Left renal cortex interstitium (tissue), 4 donors: Measurements from ENCODE around the gene C22orf15. TPM values are rescaled to one million over a fixed set of nuclear protein-coding genes. Genes with fewer than 3 reads are reported as not detected.

ENCODE experiments used
- DNase-seq, 4 donors: peaks; one replicate each; pipeline ENCODE4 v3.0.0-alpha.2; 2013; ENCODE audit warnings: low read depth in 4 of 4, low spot score in 2 of 4, missing footprints in 1 of 4
- polyA plus RNA-seq, 4 donors: library from polyadenylated mRNA; unstranded; fragments of 120-200 nt; gene quantifications; one replicate each; pipeline ENCODE4 v1.2.1, GENCODE V29; 2013; ENCODE audit not compliant: insufficient read length in 4 of 4

The C22orf15 gene
- polyA plus RNA-seq, 4 donors: 2.8 to 3.9 (median 3.4) TPM

DNA sequence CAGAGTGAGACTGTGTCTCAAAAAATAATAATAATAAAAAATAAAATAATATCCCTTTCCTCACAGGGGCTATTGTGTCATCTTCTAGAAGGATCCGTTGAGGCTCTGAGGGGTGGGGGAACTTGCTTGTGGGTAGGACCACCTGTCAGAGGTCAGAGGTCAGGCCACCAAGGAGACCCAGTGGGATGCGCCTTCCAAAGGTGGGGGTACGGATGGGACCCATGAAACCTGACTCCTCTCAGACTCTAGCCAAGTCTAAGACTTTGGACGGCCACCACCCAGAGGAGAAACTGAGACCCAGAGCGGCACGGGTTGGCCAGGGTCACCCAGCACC lies 9.5 kb downstream of the C22orf15 start:
- no peak for DNase-seq

DNA sequence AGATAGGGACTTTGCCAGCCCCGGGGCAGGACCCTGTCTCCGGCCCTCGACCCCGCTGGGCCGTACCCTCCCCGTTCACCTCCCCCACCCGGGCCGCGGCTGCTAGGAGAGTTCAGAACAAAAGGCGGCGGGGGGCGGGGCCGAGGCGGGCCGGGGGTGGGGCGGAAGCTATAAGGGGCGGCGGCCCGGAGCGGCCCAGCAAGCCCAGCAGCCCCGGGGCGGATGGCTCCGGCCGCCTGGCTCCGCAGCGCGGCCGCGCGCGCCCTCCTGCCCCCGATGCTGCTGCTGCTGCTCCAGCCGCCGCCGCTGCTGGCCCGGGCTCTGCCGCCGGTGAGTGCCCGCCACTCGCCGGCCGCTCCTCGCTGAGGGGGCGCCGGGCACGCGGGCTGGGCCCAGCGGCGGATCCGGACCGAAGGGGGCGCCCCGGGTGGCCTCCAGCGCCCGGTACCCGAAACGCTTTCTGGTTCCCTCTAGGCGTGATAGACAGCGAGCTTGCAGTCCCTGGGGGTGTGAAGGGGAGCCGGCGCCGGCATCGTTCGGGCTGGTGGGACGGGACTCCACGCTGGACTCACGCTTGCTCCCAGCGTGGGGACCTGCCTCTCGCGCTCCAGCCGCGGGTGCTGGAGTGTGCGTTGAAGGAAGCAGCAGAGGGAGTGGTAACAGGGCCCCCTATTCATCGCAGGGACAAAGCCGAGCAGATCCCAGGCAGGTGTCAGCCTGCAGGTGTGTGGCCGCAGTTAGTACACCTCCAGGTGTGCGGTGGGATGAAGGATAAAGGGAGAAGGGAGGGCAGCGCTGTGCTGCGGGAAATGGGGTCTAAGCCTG lies 10.1 kb downstream of the C22orf15 start, which contains the start of gene MMP11:
Gene MMP11, plus strand, starts transcription at position 201 of the 825 bp plus-strand sequence. Its CDS starts 22 bp downstream, at position 223.
- no peak for DNase-seq

DNA sequence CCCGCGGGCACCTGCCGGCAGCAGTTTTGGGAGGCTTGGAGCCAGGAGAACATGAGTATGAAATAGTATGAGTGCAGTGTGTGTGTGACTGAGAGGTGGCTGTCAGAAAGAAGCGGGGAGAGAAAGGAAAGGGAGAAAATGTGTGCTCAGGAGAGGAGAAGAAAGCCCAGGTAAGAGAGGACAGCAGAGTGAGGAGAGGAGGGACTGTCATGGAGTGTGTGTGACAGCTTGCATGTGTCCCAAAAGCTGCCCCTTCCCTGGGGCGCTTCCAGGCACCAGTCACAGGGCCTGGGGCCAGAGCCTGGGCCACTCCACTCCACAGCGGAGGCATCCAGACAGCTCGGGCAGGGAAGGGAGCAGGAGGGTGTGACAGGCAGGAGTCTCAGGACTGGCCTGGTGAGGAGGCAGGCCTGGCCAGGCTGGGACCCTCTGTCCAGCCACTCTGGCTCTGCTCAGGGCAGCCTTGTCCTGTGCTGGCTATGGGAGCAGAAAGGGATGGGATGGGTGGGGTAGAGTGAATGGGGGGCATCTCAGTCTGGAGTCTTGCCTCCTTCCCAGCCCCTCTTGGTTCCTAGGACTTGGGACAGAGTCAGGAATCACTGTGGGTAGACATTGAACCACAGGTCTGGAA lies 10.8 kb downstream of the C22orf15 start:
- DNase-seq: no peak

DNA sequence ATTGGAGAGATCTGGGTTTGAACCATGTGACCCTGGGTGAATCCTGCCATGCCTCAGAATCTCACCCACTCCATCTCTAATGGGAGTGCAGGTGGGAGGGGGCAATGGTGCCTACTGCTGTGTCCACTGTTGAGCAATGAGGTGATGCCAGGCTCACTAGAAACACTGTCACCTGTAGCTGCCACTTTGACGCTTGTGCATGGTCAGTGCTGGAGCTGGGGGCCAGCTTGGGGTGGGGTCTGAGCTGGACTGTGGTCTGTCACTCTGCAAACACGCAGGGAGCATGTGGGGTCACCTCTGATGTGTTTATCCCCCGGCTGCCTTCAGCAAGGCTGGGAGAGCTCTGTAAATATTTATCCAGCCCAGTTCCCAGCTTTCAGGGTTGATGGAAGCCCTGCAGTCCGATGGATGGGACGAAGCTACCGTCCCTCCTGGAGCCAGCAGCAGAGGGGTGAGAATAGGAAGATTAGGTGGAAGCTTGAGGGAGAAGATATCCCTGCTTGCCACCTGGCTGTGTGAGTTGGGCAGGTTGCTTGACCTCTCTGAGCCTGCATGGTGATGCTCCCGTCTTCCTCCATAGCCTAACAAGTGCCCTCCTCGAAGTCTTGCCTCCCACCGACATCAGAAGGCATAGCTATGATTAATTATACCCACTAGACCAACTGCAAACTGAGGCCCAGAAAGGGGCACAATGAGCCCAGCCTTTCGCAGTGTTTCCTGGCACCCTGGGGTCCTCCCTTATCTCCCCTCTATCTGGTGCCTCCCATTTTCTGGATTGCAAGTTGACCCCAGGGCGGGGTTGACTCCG lies 11.5 kb downstream of the C22orf15 start:
- DNase-seq: no peak

DNA sequence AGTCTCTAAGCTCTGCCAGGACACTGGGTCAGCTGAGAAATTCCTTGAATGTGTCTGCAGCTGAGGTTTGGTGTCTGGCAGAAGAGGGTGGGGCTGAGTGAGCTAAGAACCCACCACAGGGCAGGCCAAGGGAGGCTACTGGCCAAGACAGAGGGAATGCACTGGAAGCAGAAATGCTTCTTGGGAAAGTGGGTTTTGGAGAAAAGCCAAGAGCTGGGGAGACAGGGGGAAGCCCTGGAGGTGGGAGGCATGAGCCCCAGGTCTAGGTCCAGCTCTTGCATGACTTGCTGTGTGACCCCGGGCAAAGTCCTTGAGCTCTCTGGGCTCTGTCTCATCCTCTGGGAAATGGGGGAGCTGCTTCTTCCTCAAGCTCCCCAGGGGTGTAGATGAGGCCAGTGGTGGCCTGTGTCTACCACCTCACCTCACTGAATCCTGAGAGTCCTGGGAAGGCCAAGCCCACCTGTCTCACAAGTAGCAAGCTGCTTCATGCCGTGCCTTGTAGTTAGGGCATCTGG lies 12.2 kb downstream of the C22orf15 start:
- DNase-seq: no peak

DNA sequence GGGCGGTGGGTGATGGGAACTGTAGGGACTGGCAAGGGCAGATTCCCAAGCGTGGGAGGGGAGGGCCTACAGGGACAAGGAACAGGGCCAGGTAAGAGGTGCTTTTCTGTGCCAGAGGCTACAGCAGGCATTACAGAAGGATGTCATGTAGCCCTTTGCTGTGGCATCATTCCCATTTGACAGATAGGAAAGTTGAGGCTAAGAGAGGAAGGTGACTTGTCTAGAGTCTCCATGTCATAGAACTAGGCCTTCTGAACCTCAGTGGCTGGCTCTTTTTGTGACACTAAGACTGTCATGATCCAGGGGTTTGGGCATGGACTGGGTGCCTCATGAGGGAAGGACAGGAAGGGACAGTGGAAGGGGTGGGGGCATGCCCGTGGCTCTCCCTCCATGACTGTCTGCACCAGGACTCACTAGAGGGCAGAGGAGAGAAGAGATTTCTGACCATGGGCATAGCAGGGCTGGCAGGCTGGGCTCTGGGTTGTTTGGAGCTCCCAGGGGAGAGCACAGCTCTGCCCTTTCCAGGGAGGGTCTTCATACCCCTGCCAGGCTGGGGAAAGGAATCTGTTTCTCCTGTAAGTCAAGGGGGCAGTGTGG lies 13.1 kb downstream of the C22orf15 start:
- no peak for DNase-seq

DNA sequence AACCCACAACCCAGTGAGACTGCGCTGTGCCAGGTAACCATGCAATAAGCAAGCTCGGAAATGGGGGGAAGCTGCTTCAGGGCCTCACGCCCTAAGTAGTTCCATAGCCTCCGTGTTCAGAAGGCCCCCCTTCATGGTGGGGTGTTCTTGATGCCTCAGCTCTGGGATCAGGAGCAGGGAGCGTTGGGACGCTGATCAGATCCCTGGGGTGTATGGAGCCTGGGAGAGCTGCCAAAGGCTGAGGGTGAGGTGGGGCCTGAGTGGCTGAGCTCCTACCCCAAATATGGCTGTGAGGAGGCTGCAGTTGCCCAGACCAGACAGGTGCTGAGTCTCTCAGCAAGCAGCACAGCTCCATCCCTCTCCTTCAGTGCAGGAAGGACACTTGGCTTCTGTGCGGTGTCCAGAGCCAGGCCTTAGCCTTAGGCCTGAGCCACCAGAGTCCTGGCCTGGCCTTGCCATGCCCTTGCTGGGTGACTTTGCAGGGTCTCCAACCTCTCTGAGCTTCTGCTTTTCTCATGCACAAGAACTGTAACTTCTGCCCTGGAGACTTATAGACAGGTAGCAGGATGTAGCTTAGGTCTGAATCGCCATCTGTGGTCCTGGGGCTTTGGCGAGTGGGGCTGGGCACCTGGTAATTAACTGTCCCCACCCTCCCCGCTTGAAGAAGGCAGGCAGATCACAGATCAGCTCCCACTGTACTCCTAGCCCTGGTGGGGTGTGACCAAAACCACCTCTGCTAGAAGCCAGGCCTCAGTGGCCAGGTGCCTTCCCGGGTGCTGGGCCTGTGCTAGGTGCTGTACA lies 15.2 kb downstream of the C22orf15 start:
- no peak for DNase-seq

DNA sequence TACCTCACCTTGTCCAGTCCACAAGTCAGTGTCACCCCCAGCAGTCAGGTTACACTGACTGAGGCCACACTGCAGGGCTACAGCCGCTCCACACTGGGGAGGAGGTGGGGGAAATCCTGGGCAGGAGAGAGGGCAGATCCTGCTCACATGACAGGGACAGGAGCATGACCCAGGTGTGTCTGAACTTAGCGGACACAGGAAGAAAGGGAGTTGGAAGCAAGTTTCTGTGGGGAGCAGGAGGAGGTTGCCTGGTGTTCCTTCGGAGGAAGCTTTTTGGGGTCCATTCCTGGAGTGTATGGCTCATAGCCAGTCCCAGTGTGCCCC lies 15.7 kb downstream of the C22orf15 start:
- no peak for DNase-seq

DNA sequence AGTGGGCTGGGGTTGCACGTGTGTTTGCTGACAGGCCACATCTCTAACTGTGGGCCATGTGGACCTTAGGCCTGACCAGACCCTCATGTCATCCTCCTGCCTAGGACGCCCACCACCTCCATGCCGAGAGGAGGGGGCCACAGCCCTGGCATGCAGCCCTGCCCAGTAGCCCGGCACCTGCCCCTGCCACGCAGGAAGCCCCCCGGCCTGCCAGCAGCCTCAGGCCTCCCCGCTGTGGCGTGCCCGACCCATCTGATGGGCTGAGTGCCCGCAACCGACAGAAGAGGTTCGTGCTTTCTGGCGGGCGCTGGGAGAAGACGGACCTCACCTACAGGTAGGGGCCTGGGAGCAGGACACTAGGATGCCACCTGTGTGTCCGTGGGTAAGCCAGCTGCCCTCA lies 16.3 kb downstream of the C22orf15 start:
- DNase-seq: no peak

DNA sequence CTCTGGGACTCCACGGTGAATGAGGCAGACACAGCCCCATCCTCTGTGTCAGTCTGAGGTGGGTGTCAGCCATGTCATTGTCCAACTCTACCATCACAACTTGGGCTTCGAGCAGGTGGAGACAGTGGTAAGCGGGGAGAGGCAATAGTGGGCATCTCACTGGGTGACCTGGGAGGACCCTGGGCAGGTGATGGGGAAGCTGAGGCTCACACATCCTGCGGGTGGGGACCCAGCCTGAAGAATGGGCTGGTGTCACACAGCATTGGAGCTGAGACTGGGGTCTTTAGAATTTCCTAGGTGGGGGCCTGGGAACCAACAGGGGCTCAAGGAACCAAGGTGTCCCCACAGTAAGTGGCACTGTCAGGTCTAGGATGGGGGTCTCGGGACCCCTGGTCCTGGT lies 16.9 kb downstream of the C22orf15 start:
- no peak for DNase-seq

DNA sequence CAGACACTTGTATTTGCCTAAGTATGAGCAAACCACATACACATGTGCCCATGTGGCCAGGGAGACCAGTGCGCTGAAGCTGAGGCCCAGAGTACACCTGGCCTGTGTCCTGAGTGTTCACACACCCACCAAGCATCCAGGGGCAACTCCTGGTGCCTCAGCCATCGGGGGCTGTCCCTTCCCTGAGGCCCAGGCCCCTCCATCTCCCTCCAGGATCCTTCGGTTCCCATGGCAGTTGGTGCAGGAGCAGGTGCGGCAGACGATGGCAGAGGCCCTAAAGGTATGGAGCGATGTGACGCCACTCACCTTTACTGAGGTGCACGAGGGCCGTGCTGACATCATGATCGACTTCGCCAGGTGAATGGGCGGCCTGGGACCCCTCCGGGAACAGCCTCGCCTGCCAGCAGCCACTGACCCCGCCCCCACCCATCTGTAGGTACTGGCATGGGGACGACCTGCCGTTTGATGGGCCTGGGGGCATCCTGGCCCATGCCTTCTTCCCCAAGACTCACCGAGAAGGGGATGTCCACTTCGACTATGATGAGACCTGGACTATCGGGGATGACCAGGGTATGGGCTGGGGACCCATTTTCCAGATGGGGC lies 17.5 kb downstream of the C22orf15 start:
- no peak for DNase-seq

DNA sequence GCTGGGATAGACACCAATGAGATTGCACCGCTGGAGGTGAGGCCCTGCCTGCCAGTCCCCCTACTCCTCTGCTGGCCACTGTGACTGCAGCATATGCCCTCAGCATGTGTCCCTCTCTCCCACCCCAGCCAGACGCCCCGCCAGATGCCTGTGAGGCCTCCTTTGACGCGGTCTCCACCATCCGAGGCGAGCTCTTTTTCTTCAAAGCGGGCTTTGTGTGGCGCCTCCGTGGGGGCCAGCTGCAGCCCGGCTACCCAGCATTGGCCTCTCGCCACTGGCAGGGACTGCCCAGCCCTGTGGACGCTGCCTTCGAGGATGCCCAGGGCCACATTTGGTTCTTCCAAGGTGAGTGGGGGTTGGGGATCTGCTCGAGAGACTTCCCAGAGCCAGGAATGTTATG lies 18.3 kb downstream of the C22orf15 start:
- no peak for DNase-seq

DNA sequence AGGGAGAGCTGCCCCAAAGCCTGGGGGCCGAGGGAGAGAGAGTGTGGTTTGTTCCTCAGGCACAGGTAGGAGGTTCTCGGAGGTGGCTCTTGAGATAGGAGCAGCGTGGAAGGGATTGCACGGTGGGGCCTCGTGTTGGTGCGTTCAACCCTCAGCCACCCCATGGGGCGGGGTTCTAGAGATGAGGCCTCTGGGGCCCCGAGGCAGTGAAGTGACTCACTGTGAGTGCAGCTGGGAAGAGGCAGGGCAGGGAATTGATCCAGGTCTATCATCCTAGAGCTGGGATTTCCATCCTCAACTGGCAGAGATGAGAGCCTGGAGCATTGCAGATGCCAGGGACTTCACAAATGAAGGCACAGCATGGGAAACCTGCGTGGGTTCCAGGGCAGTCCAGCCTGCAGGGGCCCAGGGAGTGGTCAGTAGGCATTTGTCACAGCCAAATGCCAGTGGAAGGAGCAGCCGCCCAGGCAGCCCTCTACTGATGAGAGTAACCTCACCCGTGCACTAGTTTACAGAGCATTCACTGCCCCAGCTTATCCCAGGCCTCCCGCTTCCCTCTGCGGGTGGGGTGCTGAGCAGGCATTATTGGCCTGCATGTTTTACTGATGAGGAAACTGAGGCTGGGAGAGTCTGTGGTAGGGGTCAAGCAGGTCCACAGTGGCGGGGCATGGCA lies 18.9 kb downstream of the C22orf15 start:
- no peak for DNase-seq

DNA sequence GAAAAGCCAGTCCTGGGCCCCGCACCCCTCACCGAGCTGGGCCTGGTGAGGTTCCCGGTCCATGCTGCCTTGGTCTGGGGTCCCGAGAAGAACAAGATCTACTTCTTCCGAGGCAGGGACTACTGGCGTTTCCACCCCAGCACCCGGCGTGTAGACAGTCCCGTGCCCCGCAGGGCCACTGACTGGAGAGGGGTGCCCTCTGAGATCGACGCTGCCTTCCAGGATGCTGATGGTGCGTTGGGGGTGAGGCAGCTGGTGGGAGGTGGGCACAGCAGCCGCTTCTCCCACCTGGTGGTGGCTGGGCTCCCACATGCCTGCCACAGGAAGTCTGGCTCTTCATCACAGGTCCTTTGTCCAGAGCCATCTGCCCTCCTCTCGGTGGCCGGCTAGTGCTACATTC lies 19.5 kb downstream of the C22orf15 start:
- DNase-seq: no peak

DNA sequence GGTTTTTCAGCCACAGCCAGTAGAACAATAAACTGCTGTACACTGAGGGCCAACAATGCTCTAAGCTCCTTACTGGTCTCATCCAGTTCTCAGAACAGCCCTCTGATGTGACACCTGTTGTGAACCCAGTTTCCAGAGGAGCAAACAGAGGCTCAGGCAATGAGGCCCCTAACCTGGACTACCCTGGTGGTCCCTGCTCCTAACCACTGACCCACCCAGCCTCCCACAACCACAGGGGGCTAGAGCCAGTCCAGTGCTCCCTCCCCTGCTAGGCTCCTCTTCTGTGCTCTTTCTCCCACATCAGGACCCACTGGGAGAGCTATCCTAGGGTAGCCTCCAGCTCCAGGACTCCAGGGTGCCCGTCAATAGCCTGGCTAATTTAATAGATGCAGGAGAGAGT lies 19.9 kb downstream of the C22orf15 start:
- DNase-seq: no peak

DNA sequence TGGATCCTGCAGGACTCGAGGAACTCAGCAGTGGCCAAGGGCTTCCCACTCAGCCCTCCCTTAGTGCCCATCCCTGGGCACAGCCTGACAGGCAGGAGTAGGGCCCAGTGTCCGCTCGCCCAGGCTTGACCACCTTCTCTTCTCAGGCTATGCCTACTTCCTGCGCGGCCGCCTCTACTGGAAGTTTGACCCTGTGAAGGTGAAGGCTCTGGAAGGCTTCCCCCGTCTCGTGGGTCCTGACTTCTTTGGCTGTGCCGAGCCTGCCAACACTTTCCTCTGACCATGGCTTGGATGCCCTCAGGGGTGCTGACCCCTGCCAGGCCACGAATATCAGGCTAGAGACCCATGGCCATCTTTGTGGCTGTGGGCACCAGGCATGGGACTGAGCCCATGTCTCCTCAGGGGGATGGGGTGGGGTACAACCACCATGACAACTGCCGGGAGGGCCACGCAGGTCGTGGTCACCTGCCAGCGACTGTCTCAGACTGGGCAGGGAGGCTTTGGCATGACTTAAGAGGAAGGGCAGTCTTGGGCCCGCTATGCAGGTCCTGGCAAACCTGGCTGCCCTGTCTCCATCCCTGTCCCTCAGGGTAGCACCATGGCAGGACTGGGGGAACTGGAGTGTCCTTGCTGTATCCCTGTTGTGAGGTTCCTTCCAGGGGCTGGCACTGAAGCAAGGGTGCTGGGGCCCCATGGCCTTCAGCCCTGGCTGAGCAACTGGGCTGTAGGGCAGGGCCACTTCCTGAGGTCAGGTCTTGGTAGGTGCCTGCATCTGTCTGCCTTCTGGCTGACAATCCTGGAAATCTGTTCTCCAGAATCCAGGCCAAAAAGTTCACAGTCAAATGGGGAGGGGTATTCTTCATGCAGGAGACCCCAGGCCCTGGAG lies 20.7 kb downstream of the C22orf15 start:
- DNase-seq: no peak

DNA sequence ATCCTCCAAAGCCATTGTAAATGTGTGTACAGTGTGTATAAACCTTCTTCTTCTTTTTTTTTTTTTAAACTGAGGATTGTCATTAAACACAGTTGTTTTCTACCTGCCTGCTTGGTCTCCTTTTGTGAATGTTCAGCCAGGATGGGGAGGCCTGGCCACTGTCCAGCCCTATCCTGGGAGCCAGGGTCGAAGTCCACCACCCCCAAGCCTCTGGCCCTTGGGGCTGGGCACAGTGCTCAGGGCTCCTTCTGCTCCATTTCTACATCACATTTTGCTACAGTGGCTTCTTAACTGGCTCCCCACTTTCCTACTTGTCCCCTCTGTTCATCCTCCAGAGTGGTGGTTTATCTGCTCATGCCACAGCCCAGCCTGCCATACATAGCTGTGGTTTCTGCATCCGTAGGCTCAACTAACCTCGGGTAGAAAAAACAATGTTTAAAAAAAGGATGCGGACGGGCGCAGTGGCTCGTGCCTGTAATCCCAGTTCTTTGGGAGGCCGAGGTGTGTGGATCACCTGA lies 21.5 kb downstream of the C22orf15 start:
- no peak for DNase-seq

DNA sequence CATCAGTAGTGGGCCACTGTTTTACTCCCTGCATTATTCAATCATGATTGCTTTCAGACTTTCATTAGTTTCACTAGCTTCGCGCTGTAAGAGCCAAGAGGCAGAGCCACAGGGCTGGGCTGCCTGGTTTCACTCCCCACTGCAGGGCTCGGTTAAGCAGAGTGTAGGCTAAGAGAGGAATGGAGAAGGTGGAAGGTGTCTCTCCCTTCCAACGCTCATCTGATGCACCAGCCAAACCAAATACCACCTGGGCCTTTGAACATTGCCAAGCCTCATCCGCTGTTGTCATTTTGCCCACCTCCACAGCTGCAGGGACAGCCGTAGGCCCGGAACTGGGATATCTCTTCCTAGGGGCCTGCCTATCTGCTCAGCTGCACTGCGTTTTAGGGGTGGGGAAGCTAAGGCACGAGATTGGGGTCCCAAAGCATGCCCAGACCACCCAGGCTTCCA lies 23.5 kb downstream of the C22orf15 start:
- no peak for DNase-seq
